ENCODE results near the gene TANK.

Gene TANK

DNA sequence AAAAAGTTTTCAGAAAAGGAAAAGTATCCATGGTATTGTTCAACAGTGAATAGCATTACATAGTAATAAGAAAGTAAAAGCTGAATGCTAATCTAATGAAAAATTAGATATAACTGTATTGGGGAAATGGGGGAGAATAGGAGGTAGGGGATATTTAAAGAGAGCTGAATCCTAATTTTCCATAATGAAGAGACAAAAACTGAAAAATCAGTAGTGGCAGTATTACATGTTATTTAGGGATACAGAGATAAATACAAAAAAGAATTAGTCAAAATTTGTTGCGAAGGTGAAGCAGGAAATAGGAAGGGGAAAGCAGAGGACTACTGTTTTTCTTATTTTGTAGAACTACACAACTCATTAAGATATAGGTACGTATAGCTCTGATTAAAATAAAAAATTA lies 9.1 kb downstream of the TANK start:
- H4K20me1 ChIP-seq (ENCODE audit: insufficient read depth) = no peaks in the 10 kb centered on the region
- no peaks in the 10 kb centered on the region; the same call in 1 of the 2 replicates for H3K36me3 ChIP-seq (ENCODE audit: insufficient read depth)
- peaks cover 55% of the 10 kb centered on the region for H3K4me1 ChIP-seq (ENCODE audit: low read depth, poor library complexity, severe bottlenecking)
- H3K27ac ChIP-seq = no peak overlapping the region
- H3K4me3 ChIP-seq (IDR thresholded peaks at IDR 0.05; ENCODE audit: insufficient read depth, low read depth, low read length) = no peak overlapping the region
- peaks cover 12% of the 10 kb centered on the region; the same call in 1 of the 2 replicates for H3K79me2 ChIP-seq (ENCODE audit: insufficient read depth, low read depth)
- H3K9ac ChIP-seq = no peak overlapping the region
- TF ChIP-seq, protein P1, sequence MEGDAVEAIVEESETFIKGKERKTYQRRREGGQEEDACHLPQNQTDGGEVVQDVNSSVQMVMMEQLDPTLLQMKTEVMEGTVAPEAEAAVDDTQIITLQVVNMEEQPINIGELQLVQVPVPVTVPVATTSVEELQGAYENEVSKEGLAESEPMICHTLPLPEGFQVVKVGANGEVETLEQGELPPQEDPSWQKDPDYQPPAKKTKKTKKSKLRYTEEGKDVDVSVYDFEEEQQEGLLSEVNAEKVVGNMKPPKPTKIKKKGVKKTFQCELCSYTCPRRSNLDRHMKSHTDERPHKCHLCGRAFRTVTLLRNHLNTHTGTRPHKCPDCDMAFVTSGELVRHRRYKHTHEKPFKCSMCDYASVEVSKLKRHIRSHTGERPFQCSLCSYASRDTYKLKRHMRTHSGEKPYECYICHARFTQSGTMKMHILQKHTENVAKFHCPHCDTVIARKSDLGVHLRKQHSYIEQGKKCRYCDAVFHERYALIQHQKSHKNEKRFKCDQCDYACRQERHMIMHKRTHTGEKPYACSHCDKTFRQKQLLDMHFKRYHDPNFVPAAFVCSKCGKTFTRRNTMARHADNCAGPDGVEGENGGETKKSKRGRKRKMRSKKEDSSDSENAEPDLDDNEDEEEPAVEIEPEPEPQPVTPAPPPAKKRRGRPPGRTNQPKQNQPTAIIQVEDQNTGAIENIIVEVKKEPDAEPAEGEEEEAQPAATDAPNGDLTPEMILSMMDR (conservative IDR thresholded peaks at IDR 0.05; ENCODE audit: low read depth, low read length) = no peak
- no peaks in the 10 kb centered on the region for H3K27me3 ChIP-seq (ENCODE audit: insufficient read depth, low read depth)
- no peak overlapping the region for H2AFZ ChIP-seq (ENCODE audit: low read depth)
- H3K4me2 ChIP-seq = no peak overlapping the region

DNA sequence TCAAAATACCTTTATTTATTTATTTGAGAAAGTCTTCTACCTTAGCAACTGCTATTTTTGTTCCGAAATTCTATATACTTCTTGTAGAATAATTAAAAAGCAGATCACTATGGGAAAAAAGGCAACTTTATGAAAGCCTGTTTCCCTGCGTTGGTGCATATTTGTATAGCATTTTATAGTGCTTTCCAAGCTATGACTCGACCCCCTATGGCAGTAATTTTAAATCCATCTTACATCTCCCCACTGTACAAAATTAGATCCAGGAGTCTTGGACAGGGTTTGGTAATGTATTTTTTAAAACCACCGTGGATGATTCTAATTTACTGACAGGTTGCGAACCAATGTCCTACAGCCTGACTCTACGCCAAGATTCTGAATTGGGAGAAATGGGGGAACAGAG lies 10.1 kb downstream of the TANK start:
- Histone ChIP-seq H3K4me3 (IDR thresholded peaks at IDR 0.05; ENCODE audit: insufficient read depth, low read depth, low read length) (no peak overlapping the region), H3K36me3 (ENCODE audit: insufficient read depth) (no peaks in the 10 kb centered on the region), H3K27ac (no peak overlapping the region)

GRCh38 chr2:161170958-161171932 lies 11.0 kb downstream of the TANK start:
- no peak overlapping the region for H3K9ac ChIP-seq
- H3K4me2 ChIP-seq = no peak overlapping the region
- H2AFZ ChIP-seq (ENCODE audit: low read depth) = no peak overlapping the region
- H4K20me1 ChIP-seq (ENCODE audit: insufficient read depth) = no peaks in the 10 kb centered on the region
- no peaks in the 10 kb centered on the region for H3K36me3 ChIP-seq (ENCODE audit: insufficient read depth)
- H3K4me1 ChIP-seq (ENCODE audit: low read depth, poor library complexity, severe bottlenecking) = peaks cover 36% of the 10 kb centered on the region
- H3K27me3 ChIP-seq (ENCODE audit: insufficient read depth, low read depth) = no peaks in the 10 kb centered on the region
- H3K27ac ChIP-seq = no peak overlapping the region
- peaks cover 10% of the 10 kb centered on the region; the same call in 1 of the 2 replicates for H3K79me2 ChIP-seq (ENCODE audit: insufficient read depth, low read depth)
- TF ChIP-seq, protein P1 (conservative IDR thresholded peaks at IDR 0.05; ENCODE audit: low read depth, low read length) = no peak
- no peak overlapping the region for H3K4me3 ChIP-seq (IDR thresholded peaks at IDR 0.05; ENCODE audit: insufficient read depth, low read depth, low read length)

More for the DNA sequence above, 10.1 kb downstream of the TANK start:
- H3K79me2 ChIP-seq (ENCODE audit: insufficient read depth, low read depth) = peaks cover 10% of the 10 kb centered on the region; the same call in 1 of the 2 replicates
- no peaks in the 10 kb centered on the region for H3K27me3 ChIP-seq (ENCODE audit: insufficient read depth, low read depth)
- peaks cover 44% of the 10 kb centered on the region for H3K4me1 ChIP-seq (ENCODE audit: low read depth, poor library complexity, severe bottlenecking)
- TF ChIP-seq, protein P1 (conservative IDR thresholded peaks at IDR 0.05; ENCODE audit: low read depth, low read length) = no peak
- no peak overlapping the region for H3K9ac ChIP-seq
- no peak overlapping the region for H2AFZ ChIP-seq (ENCODE audit: low read depth)
- H4K20me1 ChIP-seq (ENCODE audit: insufficient read depth) = no peaks in the 10 kb centered on the region
- H3K4me2 ChIP-seq = no peak overlapping the region

GRCh38 chr2:161172901-161173540 lies 12.8 kb downstream of the TANK start:
- Histone ChIP-seq H3K9ac (no peak overlapping the region), H3K36me3 (ENCODE audit: insufficient read depth) (no peaks in the 10 kb centered on the region), H3K27ac (no peak overlapping the region), H3K4me2 (no peak overlapping the region), H3K4me3 (IDR thresholded peaks at IDR 0.05; ENCODE audit: insufficient read depth, low read depth, low read length) (no peak overlapping the region), H2AFZ (ENCODE audit: low read depth) (no peak overlapping the region), H4K20me1 (ENCODE audit: insufficient read depth) (no peaks in the 10 kb centered on the region), H3K79me2 (ENCODE audit: insufficient read depth, low read depth) (peaks cover 10% of the 10 kb centered on the region; the same call in 1 of the 2 replicates), H3K27me3 (ENCODE audit: insufficient read depth, low read depth) (no peaks in the 10 kb centered on the region), H3K4me1 (ENCODE audit: low read depth, poor library complexity, severe bottlenecking) (peaks cover 18% of the 10 kb centered on the region)
- TF ChIP-seq, protein P1 (conservative IDR thresholded peaks at IDR 0.05; ENCODE audit: low read depth, low read length) = no peak
